HG02588 (cell line): Measurements from ENCODE around the gene RBMS3.
"Not testable (repeated sequence)": the region's sequence is repeated elsewhere in the genome, so short reads cannot be mapped to it uniquely, and the experiment has no call there.

ENCODE experiments used
- ATAC-seq: cut with Tn5 transposase; IDR thresholded peaks from one replicate; pipeline ENCODE4 v1.9.1; 2021; ENCODE audit warnings: mild to moderate bottlenecking, moderate library complexity; ENCODE audit not compliant: unreplicated experiment

Gene RBMS3

GRCh38 chr3:29337565-29337964 is 56.7 kb downstream of the RBMS3 start:
- no peak for ATAC-seq

GRCh38 chr3:29338377-29338776 is 57.5 kb downstream of the RBMS3 start:
- ATAC-seq, result no peak

GRCh38 chr3:29339016-29339833 is 58.4 kb downstream of the RBMS3 start:
- no peak for ATAC-seq

GRCh38 chr3:29344154-29344553 is 63.3 kb downstream of the RBMS3 start:
- ATAC-seq, result no peak

- no peak for ATAC-seq
Observed at GRCh38 chr3:29344935-29345334, 64.1 kb downstream of the RBMS3 start.

GRCh38 chr3:29345516-29346300 is 64.8 kb downstream of the RBMS3 start:
- ATAC-seq, result no peak

GRCh38 chr3:29346828-29347227 is 66.0 kb downstream of the RBMS3 start:
- no peak for ATAC-seq

GRCh38 chr3:29347412-29347811 is 66.5 kb downstream of the RBMS3 start:
- ATAC-seq, result no peak

- no peak for ATAC-seq
Observed at GRCh38 chr3:29348316-29348715, 67.4 kb downstream of the RBMS3 start.

- no peak for ATAC-seq
Observed at GRCh38 chr3:29349049-29349448, 68.2 kb downstream of the RBMS3 start.

- no peak for ATAC-seq
Observed at GRCh38 chr3:29353807-29354206, 72.9 kb downstream of the RBMS3 start.

- ATAC-seq, result no peak
Observed at GRCh38 chr3:29354894-29355293, 74.0 kb downstream of the RBMS3 start.

- ATAC-seq, result no peak
Observed at GRCh38 chr3:29356062-29356461, 75.2 kb downstream of the RBMS3 start.

GRCh38 chr3:29360289-29360688 is 79.4 kb downstream of the RBMS3 start:
- not testable (repeated sequence) for ATAC-seq

- no peak for ATAC-seq
Observed at GRCh38 chr3:29363110-29363509, 82.2 kb downstream of the RBMS3 start.

- ATAC-seq, result no peak
Observed at GRCh38 chr3:29370021-29370420, 89.2 kb downstream of the RBMS3 start.

- ATAC-seq, result no peak
Observed at GRCh38 chr3:29370476-29371420, 89.9 kb downstream of the RBMS3 start.

GRCh38 chr3:29373131-29373680 is 92.3 kb downstream of the RBMS3 start:
- ATAC-seq, result no peak

- ATAC-seq, result no peak
Observed at GRCh38 chr3:29374226-29374625, 93.4 kb downstream of the RBMS3 start.

- no peak for ATAC-seq
Observed at GRCh38 chr3:29379097-29379496, 98.2 kb downstream of the RBMS3 start.

- no peak for ATAC-seq
Observed at GRCh38 chr3:29381595-29381994, 100.7 kb downstream of the RBMS3 start.
